SH-SY5Y (cell line): Measurements from ENCODE around the gene TBCEL.

Experiments
- GATA2 ChIP-seq: IDR thresholded peaks from 2 replicates; pipeline ENCODE4 v1.6.1; 2011; ENCODE audit warnings: mild to moderate bottlenecking, low read depth, low read length
- GATA3 ChIP-seq: IDR thresholded peaks from 2 replicates; pipeline ENCODE4 v1.6.1; 2011; ENCODE audit warnings: low read depth, mild to moderate bottlenecking, low read length, moderate library complexity

DNA sequence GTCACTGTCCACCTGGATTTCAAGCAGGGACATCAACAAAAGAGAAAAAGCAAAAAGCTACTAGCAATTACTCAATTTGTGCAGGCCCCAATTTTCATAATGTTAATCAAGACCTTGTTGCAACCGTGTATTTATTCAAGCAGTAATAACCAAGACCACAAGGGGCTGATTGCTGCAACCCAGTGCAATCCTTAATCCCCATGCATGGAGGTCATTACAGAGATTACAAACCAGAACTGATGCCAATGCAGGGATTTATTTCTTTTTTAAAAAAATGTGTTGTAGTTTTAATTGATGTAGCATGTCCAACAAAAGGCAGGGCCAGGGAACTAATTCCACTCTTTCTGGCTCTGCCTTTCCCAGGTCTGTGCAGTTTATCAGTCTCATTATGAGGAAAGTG is 95.5 kb downstream of the TBCEL start:
- TF ChIP-seq GATA3 (no peak), GATA2 (no peak)
